ENCODE measurements around the gene CPEB4.

CPEB4 gene

GRCh38 chr5:173885475-173886010, 2.6 kb upstream of the CPEB4 start:
- DNase-seq: peak; percentile 91

DNA sequence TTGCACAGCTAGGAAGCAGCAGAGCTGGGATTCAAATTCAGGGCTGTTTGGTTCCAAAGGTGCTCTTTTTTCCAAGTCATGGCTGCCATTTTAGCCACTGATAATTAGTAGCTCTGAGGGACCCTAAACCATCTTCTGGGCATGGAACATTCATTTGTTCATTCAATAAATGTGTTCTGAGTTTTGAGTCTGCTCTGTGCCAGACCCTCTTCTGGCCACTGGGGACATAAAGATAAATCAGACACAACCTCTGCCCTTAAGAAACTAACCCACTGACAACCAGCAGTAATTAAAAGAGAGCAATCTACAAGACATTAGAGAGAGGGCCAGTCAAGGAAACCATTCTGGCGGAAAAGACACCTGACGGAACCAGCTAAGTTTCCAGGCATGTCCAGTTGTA, 2.0 kb upstream of the CPEB4 start:
- DNase-seq: peak; percentile 48

DNA sequence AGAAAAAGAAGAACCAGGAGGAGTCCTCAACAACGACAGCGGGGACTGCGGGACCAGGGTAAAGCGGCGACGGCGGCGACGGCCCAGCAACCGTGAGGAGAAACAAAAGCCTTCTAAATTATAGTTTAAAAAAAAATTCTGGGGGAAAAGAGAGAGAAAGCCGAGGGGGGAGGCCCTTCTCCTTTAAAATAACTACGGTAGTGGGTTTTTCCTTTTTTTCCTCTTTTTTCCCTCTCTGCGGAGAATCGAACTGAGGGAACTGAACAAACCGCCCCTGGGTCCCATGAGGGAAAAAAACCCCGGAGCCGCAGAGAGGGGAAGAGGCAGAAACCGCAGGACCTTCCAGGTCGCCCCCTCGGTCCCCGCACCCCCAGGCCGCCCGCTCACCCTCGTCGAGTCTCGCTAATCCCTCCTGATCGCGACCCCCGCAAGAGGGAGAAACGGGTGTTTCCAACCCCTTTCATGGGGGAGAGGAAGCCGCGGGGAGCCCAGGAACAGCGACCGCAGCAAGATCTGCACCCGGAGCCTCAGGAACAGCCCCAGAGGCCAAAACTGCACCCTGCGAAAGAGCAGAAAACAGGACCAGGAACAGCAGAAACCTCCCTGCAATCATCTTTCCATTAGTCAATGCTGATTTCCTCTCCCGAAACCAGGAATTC, 453 bp downstream of the CPEB4 start:
- no peak for DNase-seq

GRCh38 chr5:173890195-173890991, 2.2 kb downstream of the CPEB4 start:
- DNase-seq: no peak

DNA sequence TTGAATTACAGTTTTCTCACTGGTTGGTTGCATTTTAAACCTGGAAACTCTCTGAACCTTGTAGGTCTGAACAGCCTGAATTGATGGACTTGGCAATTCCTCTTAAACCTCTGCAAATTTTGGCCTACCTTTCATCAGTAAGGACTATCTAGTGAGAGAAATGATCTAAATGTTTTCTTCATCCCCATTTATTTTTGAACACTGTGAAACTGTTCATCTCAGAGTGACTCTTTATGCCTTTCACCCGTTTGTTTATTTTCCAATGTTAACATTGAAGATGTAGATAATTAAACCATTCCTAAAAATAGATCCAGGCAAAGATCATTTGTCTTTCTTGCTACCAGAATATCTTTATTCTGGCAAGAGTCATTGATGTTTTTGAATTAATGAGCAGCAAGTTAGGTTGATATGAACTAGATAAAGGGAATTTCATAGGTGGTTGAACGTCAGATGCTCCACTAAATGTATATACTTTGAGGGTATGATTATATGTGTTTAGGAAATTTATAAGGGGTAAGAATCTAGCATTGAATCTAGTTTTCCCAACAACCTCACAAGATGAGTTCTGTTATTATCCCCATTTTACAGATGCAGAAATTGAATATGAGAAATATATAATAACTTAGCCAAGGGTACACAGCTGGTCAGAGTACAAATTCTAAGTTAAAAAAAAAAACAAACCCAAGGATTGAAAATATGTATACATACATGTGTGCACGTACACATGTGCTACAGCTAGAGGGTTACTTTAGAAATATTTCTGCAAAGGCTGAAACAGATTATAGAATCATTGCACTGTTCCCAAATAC, 3.4 kb downstream of the CPEB4 start:
- DNase-seq: no peak

DNA sequence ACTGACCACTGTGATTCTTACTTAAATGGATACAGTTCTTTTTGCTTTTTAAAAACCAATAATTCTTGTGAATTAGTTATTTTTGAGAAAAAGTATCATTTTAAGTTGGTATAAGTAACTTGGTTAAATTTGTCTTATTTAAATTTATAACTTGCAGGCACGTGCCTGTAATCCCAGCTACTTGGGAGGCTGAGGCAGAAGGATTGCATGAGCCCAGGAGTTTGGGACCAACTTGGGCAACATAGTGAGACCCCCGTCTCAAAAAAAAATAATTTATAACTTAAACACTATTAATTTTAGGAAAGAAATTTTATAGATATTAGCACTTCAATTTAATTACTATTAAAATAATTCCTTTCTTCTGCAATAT, 5.0 kb downstream of the CPEB4 start:
- no peak for DNase-seq

- DNase-seq: no peak
These were observed 7.4 kb downstream of the CPEB4 start for GRCh38 chr5:173895401-173896165.

GRCh38 chr5:173896631-173897030, 8.5 kb downstream of the CPEB4 start:
- DNase-seq: no peak

DNA sequence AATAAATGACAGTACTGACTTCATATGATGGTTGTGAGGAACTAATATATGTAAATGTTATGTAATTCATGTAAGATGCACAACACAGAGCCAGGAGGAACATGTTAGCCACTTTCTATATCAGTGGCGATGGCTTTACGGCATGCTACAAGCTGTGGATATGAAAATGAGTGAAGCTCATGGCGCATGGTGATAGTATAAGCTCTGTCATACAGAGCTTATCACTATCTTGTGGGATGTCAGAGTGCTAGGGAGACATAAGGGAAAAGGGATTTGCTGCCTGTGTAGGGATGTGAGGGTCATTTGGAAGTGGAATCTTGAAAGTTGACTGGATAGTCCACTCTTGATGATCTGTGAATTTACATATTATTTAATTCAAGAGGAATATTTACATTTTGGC, 13.6 kb downstream of the CPEB4 start:
- no peak for DNase-seq

DNA sequence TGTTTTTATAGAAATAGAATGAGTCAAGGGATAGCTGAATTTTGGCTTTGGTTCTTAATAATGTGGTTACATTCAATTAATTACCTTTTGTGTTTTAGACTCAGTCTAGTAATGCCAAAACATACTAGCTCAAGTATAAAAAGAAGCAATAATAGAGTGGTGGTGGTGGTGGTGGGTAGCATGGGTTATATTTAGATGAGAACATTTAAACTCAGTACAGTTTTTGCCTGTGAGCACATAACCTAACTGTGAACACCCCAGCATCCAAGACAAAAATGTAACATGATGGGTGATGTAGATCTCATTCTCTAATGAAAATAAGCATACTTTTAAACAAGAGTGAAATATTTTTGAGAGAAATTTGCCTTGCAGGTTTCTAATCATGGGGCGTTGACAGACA, 14.2 kb downstream of the CPEB4 start:
- no peak for DNase-seq

DNA sequence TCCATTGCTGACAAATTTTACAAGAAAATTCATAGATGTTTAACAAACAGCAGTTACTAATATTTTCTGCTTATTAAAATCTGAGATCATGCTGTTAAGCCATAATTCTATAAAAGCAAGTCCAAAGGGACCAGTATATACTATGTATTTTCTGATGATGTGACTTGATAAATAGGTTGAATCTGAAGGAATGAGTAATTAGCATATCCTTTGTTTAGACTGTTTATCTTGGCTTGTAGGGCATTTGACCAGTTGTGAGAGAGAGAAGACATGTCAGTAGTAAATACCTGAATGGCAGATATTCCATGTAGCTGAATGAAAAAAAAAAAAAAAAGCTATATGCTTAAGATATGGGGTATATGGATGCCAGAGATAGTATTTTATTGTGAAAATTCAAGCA, 14.6 kb downstream of the CPEB4 start:
- DNase-seq: no peak

GRCh38 chr5:173903396-173904140, 15.4 kb downstream of the CPEB4 start:
- DNase-seq: no peak

DNA sequence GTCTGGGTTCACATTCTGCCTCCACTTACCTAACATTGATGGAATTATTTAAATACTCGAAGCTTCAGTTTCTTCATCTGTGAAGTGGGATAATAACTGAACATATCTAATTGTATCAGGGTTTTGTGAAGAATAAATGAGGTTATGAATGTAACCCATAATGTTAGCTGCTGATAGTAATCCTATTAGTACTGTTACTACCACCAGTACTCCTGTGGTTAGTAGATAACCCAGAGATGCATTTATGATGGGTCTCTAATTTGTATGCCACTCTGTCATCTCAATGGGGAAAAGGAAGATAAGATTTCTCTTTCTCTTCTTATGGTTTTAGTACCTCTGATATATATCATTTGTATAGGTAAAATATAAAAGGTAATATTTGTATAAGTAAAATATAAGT, 16.0 kb downstream of the CPEB4 start:
- peak; percentile 74 for DNase-seq

DNA sequence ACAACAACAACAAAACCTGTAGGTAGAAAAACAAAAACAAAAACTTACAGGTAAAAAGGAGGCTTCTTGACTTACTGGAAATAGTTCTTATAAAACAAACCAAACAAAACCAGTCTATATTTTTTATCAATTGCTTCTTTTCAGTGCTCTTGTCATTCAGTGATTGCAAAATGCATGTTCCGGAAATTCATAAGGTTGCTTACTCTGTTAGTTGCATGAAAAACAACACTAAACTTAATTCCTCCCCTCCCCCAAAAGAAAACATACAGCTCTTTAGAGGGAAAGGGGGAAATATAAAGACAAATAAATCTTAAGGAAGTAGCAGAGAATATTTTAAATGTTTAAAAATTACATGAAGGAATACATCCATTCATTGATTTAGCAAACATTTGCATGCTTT, 19.1 kb downstream of the CPEB4 start:
- DNase-seq: no peak

DNA sequence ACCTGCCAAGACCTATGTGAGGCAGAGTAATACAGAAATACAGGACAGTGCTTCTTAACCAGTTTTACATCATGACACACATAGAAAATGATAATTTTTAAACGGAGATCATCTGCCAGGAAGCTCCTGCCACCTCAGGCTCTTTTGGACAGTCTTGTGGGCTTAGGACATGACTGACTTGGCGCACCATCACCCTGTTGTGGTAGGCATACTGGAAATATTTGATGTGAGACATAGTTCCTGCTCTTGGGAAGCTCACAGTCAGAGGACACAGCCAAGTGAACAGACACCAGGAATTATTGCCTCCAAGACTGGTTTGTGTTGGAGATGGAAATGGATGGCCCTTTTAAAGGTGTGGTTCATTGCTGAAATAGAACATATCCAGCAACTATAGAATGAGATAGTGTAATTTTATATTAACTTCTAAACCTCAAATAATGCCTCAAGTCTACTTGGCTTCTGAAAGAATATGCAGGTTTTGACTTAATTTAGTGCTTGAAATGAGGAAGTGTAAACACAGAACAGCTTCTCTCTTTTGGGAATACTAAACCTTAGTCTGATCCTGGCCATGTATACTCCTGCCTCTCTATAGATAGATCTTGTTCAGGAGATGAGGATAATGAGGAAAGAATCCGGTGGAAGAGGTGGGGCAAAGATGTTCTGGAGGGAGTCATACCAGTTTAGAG, 19.7 kb downstream of the CPEB4 start:
- DNase-seq: no peak

GRCh38 chr5:173909199-173909598, 21.1 kb downstream of the CPEB4 start:
- DNase-seq: no peak

DNA sequence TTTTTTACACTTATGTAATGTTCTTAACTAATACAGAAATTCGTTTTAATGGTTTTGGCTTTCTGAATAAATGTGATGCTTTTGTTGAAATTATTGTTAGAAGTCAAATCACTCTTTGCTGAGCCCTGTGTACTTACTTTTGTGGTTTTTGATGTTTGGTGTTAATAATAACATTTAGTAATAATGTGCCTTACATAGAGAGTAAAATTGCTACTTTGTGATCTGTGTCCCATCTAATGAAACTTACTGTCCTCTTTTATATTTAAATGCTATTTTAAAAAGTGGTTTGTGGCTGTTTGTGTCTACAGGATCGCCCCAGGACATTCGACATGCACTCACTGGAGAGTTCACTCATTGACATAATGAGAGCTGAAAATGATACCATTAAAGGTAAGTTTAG, 22.1 kb downstream of the CPEB4 start:
- no peak for DNase-seq

DNA sequence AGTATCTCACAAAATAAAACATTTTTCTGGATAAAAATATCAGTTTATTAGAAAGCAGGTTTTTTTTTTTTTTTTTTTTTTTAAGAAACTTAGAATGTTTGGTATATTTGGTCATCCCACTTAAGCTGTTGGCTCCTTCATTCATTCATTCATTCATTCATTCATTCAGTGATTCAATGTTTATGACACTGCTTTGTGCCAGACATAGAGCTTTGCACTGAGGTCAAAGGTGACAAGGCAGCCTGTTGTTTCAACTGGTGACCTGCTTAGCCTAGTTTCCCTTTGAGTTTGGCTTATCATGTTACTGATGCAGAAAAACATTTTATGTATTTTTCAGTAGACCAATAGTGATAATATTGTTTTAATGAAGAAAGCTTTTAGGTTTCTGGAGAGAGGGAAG, 23.5 kb downstream of the CPEB4 start:
- DNase-seq: no peak

DNA sequence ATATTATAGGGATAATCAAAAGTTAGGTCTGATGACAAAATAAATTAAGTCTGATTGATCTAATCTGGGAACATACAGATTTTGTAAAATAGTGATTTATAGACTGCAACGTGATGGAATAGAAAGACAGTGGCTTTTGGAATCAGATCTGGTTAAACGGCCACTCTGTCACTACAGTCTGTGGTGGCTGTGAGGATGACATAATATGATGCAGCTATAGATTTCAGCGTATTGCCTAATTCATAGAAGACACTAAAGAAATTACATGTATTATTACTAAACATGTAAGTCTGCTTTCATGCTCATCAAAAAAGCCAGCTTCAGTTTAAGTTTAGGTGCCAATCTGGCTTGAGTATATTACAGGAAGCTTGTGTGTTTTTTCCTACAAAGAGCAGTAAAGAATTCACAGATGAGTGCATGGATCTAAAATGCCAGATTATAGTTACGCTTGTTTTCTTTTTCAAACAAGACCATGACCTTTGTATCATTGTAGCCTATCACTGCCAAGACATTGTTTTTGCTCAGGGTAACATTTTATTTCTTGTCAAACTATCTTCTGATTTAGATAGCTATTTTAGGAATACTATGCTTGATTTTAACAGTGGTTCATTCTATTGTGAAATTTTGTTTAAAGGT, 25.7 kb downstream of the CPEB4 start:
- DNase-seq: no peak

GRCh38 chr5:173915310-173916014, 27.3 kb downstream of the CPEB4 start:
- no peak for DNase-seq

Measured in hematopoietic multipotent progenitor cell treated with erythropoietin and hydrocortisone succinate and interleukin-3 and kit ligand, for 8 days (in vitro differentiated cells).